SKM-1 treated with dmso at 0.1 percent for 144 hours (cell line): Measurements from ENCODE around the gene ZNF471.

Source experiments
- DNase-seq: peaks from one replicate; lab custom pipeline; 2025; ENCODE audit not compliant: unreplicated experiment; lab: John Stamatoyannopoulos, UW

The ZNF471 gene

GRCh38 chr19:56507446-56508289 is at the start of gene ZNF471:
Gene ZNF471, plus strand, starts transcription at chr19:56507855. Its CDS starts 3,717 bp downstream, at chr19:56511572.
- DNase-seq: peak; percentile 74

- DNase-seq: no peak
These were observed 33.3 kb upstream of the ZNF471 start for GRCh38 chr19:56474308-56474707.

GRCh38 chr19:56476093-56476492 is 31.6 kb upstream of the ZNF471 start:
- DNase-seq: no peak

- DNase-seq: no peak
These were observed 30.8 kb upstream of the ZNF471 start, which contains the start of gene ZNF667 for GRCh38 chr19:56476651-56477428. Gene ZNF667, minus strand, starts transcription at chr19:56477345. Its CDS starts 14,975 bp downstream, at chr19:56462370.

- DNase-seq: no peak
These were observed 30.0 kb upstream of the ZNF471 start for GRCh38 chr19:56477429-56478338.

- DNase-seq: no peak
These were observed 16.3 kb upstream of the ZNF471 start for GRCh38 chr19:56491399-56491798.

- DNase-seq: no peak
These were observed 3.1 kb upstream of the ZNF471 start for GRCh38 chr19:56504581-56504980.

GRCh38 chr19:56508290-56508778 is 679 bp downstream of the ZNF471 start:
- no peak for DNase-seq

GRCh38 chr19:56525214-56525860 is 17.7 kb downstream of the ZNF471 start:
- DNase-seq: no peak

GRCh38 chr19:56537442-56537841 is 29.8 kb downstream of the ZNF471 start:
- no peak for DNase-seq

- peak; percentile 47 for DNase-seq
These were observed 30.7 kb downstream of the ZNF471 start for GRCh38 chr19:56538254-56538760.

GRCh38 chr19:56538761-56539263 is 31.2 kb downstream of the ZNF471 start, which contains the start of gene ZFP28:
Gene ZFP28, plus strand, starts transcription at chr19:56538948. Its CDS starts 71 bp downstream, at chr19:56539019.
- peak; percentile 14 for DNase-seq

GRCh38 chr19:56543776-56544175 is 36.1 kb downstream of the ZNF471 start:
- no peak for DNase-seq

- no peak for DNase-seq
These were observed 39.9 kb downstream of the ZNF471 start for GRCh38 chr19:56547535-56547934.

GRCh38 chr19:56554272-56554869 is 46.7 kb downstream of the ZNF471 start:
- no peak for DNase-seq

- DNase-seq: no peak
These were observed 55.1 kb downstream of the ZNF471 start for GRCh38 chr19:56562766-56563165.

- DNase-seq: peak; percentile 5
These were observed 59.2 kb downstream of the ZNF471 start for GRCh38 chr19:56566904-56567273.

GRCh38 chr19:56567274-56568120 is 59.8 kb downstream of the ZNF471 start, which contains the start of gene ZNF470:
Gene ZNF470, plus strand, starts transcription at chr19:56567468. Its CDS starts 2,844 bp downstream, at chr19:56570312.
- peak; percentile 55 for DNase-seq
